ENCODE results near the gene SLAMF1.
"Not testable (repeated sequence)": the region's sequence is repeated elsewhere in the genome, so short reads cannot be mapped to it uniquely, and the experiment has no call there.

SLAMF1 gene

DNA sequence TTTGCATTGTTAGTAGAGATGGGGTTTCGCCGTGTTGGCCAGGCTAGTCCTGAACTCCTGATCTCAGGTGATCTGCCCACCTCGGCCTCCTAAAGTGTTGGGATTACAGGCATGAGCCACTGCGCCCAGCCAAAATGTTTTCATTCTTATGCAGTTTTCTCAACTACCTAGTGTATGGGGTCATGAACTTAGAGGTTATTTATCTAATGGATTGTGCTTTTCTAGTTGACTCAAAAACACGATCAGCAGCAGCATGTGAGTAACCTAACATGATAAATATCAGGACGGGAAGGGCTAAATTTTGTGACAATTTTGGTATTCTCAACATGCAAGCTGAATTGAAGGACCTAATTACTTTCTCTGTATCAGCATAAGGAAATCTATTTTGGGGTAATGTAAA is 58.4 kb downstream of the SLAMF1 start:
- DNase-seq = no peak

- no peak for DNase-seq
Measured at GRCh38 chr1:160584784-160585183, 62.1 kb downstream of the SLAMF1 start.

DNA sequence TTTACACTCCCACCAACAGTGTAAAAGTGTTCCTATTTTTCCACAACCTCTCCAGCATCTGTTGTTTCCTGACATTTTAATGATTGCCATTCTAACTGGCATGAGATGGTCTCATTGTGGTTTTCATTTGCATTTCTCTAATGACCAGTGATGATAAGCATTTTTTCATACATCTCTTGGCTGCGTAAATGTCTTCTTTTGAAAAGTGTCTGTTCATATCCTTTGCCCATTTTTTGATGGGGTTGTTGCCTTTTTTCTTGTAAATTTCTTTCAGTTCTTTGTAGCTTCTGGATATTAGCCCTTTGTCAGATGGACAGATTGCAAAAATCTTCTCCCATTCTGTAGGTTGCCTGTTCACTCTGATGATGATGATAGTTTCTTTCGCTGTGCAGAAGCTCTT is 63.9 kb downstream of the SLAMF1 start:
- DNase-seq = not testable (repeated sequence)

DNA sequence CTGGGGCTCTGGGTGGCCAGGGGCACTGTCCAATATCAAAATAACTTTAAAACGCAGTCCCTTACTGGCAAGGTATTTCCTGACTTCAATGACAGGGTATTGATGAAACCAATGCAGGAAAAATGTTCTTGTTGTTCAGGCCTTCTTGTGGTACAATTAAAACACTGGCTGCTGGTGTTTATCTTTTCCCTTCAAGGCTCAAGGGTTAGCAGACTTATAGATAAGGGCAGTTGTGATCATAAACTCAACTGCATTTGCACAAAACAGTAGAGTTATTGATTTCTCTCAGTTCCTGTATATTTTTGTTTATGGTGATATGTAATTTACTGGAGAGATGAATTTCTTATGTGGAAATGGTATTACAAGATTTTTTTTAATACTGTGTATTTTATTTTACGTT is 64.9 kb downstream of the SLAMF1 start:
- DNase-seq = no peak

DNA sequence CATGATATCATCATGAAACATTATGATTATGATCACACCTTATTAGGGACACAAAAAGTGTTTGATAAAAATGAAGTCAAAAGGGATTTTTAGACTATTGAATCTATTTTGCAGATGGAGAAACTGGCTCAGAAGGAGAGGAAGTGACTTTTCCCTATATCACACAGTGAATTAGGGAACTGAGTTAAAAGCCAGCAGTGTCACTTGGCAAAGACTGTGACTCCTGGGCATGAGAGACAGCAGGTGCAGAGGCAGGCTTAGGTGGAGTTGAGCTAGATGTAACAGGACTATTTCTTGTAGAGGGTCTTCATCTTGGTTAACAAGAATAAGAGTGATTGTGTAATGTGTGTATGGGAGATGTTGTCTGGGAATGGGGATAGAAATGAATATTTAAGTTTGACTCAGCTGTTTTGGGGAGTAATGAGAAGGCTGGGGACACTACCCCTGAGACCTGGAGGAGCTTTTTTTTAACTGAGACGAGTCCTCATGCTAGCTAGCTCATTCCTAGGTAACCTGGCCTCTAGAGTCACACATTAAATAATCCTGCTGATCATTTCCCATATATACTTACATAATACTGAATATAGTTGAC is 66.5 kb downstream of the SLAMF1 start:
- DNase-seq = peak; percentile 67 to 82 (median 75)

DNA sequence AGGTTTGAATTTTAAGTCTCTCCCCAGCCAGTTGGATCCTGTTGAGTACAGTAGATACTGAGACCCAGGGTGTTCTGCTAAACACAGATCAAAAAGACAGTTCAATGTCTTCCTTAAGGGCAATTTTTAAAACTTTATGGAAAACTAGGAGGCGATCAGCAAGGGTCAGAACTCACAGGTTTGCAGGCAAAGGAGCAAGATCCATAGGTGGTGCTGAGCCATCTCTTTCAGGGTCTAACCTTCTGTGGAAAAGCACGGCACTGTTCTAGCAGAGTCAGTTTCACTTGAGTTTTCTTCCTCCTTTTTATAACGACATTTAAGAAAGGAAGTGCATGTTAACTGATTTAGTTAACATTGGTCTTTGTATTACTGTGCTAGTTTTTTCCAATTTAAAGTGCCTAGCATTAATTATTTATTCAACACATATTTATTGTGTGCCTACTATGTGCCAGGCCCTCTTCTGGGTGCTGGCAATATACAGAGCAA is 67.6 kb downstream of the SLAMF1 start, which contains the start of gene CD84:
Gene CD84, minus strand, starts transcription at position 281 of the 486 bp plus-strand sequence. Its CDS starts 59 bp downstream, at position 222.
- peak; percentile 66 to 77 (median 73) for DNase-seq

DNA sequence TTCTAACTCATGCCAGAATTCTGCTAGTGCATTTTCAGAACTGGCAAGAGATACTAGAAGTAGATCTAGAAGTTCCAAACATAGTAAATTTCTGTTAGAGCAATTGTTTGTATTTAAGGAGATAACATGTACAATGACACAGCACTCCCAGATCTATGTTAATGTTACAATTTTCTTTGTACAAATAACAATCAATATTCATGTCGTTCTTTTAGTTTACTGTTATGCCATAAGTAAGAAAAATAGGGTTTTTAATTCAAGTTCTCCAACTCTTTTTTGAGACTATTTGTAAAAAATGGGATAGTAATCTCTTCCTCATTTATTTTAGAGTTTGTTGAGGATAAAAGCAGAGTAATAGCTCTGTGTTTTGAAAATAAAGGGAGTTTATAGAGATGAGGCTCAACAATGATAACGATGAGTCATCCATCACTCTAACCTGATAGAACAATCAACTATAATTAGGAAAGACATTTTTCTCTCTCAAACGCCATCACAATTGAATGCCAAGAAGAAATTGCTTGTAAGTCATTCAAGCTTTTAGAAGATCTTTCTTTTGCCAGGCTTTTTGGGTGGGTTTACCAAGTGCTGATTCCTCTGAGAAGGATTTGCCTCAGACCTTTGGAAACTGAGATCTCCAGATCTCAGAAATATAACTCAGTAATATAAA is 68.2 kb downstream of the SLAMF1 start:
- DNase-seq = peak; percentile 28 to 62 (median 53)

- DNase-seq = peak; percentile 58 to 71 (median 65)
Measured at GRCh38 chr1:160578175-160578524, 68.7 kb downstream of the SLAMF1 start.

GRCh38 chr1:160577671-160578070 is 69.2 kb downstream of the SLAMF1 start:
- peak in 2 of 3 donors; percentile 24 to 37 for DNase-seq

DNA sequence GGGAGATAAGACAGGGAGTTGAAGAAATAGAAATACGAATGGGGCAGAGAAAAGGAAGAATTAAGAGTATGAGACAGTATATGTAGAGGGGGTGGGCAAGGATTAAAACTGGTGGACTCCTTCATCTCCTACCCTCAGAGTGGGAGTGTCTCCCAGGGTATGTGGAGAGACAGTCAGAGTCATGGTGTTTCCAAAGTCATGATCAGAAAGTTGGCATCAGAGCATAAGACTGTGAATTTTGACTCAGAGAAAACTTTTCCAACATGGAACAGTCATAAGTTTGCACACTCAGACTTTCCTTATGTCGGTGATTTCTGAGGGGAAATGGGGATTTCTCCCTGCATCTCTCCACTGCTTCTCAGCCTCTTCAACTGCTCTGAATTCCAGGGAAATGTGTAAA is 70.0 kb downstream of the SLAMF1 start:
- DNase-seq = peak; percentile 85 to 96 (median 93)

GRCh38 chr1:160576390-160576789 is 70.5 kb downstream of the SLAMF1 start:
- DNase-seq = peak; percentile 78 to 93 (median 85)

- DNase-seq = peak; percentile 92 to 96 (median 95)
Measured at GRCh38 chr1:160575112-160575664, 71.7 kb downstream of the SLAMF1 start.

GRCh38 chr1:160570840-160571239 is 76.0 kb downstream of the SLAMF1 start:
- peak; percentile 71 to 82 (median 80) for DNase-seq

GRCh38 chr1:160569806-160570205 is 77.0 kb downstream of the SLAMF1 start:
- DNase-seq = peak; percentile 55 to 72 (median 70)

GRCh38 chr1:160567858-160568682 is 78.8 kb downstream of the SLAMF1 start:
- peak; percentile 62 to 63 (median 62) for DNase-seq

- no peak for DNase-seq
Measured at GRCh38 chr1:160567341-160567740, 79.5 kb downstream of the SLAMF1 start.

DNA sequence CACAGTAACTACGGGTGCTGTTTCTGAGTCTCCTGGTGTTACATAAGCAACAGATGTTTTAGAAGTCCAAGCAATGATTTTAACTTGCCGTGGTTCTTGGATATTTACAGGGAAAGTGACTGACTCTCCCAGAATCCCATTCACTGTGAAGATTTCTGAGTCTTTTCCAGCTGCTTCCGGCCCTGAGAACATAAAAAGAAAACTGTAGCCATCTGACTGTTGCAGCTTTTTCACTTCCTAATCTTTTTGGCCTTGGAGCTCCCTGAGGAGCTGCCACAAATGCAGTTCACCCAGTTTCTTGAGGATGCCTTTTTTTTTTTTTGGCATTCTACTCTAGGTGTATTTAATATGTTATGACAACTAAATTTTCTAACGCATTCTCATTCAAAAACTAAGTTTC is 81.3 kb downstream of the SLAMF1 start:
- no peak for DNase-seq

DNA sequence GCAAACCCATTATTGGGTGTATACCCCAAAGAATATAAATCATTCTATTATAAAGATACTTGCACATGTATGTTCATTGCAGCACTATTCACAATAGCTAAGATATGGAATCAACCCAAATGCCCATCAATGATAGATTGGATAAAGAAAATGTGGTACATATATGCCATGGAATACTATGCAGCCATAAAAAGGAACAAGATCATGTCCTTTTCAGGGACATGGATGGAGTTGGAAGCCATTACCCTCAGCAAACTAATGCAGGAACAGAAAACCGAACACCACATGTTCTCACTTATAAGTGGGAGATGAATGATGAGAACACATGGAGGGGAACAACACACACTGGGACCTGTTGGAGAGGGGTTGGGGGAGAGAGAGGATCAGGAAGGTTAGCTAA is 83.6 kb downstream of the SLAMF1 start:
- not testable (repeated sequence) for DNase-seq

GRCh38 chr1:160562745-160563144 is 84.1 kb downstream of the SLAMF1 start:
- DNase-seq = not testable (repeated sequence)

DNA sequence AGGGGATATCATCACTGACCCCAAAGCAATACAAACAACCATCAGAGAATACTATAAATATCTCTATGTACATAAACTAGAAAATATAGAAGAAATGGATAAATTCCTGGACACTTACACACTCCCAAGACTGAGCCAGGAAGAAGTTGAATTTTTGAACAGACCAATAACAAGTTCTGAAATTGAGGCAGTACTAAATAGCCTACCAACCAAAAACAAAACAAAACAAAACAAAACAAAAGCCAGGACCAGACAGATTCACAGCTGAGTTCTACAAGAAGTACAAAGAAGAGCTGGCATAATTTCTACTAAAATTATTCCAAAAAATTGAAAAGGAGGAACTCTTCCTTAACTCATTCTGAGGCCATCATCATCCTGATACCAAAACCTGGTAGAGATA is 86.0 kb downstream of the SLAMF1 start:
- no peak for DNase-seq

GRCh38 chr1:160560045-160560705 is 86.7 kb downstream of the SLAMF1 start:
- no peak for DNase-seq

DNA sequence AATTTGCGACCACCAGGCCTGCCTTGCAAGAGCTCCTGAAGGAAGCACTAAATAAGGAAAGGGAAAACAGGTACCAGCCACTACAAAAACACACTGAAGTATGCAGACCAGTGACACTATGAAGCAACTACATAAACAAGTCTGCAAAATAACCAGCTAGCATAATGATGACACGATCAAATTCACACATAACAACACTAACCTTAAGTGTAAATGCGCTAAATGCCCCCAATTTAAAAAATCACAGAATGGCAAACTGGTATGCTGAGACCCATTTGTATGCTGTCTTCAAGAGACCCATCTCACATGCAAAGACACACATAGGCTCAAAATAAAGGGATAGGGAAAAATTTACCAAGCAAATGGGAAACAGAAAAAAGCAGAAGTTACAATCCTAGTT is 87.4 kb downstream of the SLAMF1 start:
- peak in 1 of 3 donors; percentile 36 for DNase-seq

Measured in suppressor macrophage treated with lipopolysaccharide for 1 hour (primary cell).